Bronchial smooth muscle cell (primary cell): ENCODE measurements around the gene COX6A2. TPM values are rescaled to one million over a fixed set of nuclear protein-coding genes. Genes with fewer than 3 reads are reported as not detected.

Experiments used
- total RNA-seq: library from RNA; depleted of rRNA; stranded (reverse); fragments of >200 nt; gene quantifications from 2 replicates; pipeline ENCODE4 v1.2.1, GENCODE V29; 2014

COX6A2 gene
- total RNA-seq = not detected in 2 replicates

GRCh38 chr16:31428279-31428597, at the start of gene COX6A2:
COX6A2 (minus strand) TSS chr16:31428360; CDS start chr16:31428325, 35 bp downstream.

GRCh38 chr16:31471875-31472708, 43.9 kb upstream of the COX6A2 start, which contains the start of gene TGFB1I1:
TGFB1I1 (plus strand) TSS chr16:31472152; CDS start chr16:31472189, 37 bp downstream.

GRCh38 chr16:31458844-31459686, 30.9 kb upstream of the COX6A2 start, which contains the start of gene ARMC5:
ARMC5 (plus strand) TSS chr16:31459501; CDS start chr16:31459525, 24 bp downstream.

GRCh38 chr16:31393056-31393455, 35.1 kb downstream of the COX6A2 start, which contains the start of gene ITGAD:
ITGAD (plus strand) TSS chr16:31393335; CDS start chr16:31393361, 26 bp downstream.

Other genes starting within 250 kb of the COX6A2 start
- gene FUS, start 248.2 kb downstream of the COX6A2 start, total RNA-seq = 32.5 and 32.7 TPM in 2 replicates
- 105 and 171 TPM in 2 replicates for gene PYCARD, start 225.6 kb downstream of the COX6A2 start, total RNA-seq
- gene TRIM72, start 214.2 kb downstream of the COX6A2 start, total RNA-seq = under 0.01 TPM in 2 replicates
- not detected in 2 replicates for gene PYDC1, start 211.2 kb downstream of the COX6A2 start, total RNA-seq
- gene ITGAM, start 168.4 kb downstream of the COX6A2 start, total RNA-seq = under 0.01 and 0.09 TPM in 2 replicates
- under 0.01 TPM in 1 of 2 replicates, not detected in the other for gene ITGAX, start 73.2 kb downstream of the COX6A2 start, total RNA-seq
- gene ITGAD, start 35.0 kb downstream of the COX6A2 start, total RNA-seq = not detected in 2 replicates
- 0.34 and 0.47 TPM in 2 replicates for gene ZNF843, start 14.4 kb upstream of the COX6A2 start, total RNA-seq
- 5.8 and 6.5 TPM in 2 replicates for gene ARMC5, start 31.1 kb upstream of the COX6A2 start, total RNA-seq
- gene TGFB1I1, start 43.8 kb upstream of the COX6A2 start, total RNA-seq = 11.6 and 16.4 TPM in 2 replicates
- under 0.01 TPM in 2 replicates for gene SLC5A2, start 54.8 kb upstream of the COX6A2 start, total RNA-seq
- gene RUSF1, start 80.0 kb upstream of the COX6A2 start, total RNA-seq = 37.4 and 46.9 TPM in 2 replicates
- not detected in 2 replicates for gene AHSP, start 99.5 kb upstream of the COX6A2 start, total RNA-seq